SK-N-SH (cell line): ENCODE measurements around the gene VSIG2. TPM values are rescaled to one million over a fixed set of nuclear protein-coding genes. Genes with fewer than 3 reads are reported as not detected.

Source experiments
- CTCF ChIA-PET: fragments of 300-600, 350-600 bp; formaldehyde crosslinking; extraction: SDS; loops from one replicate; lab custom pipeline; 2021; lab: Yijun Ruan, JAX
- POLR2A ChIA-PET: fragments of 350-600 bp; sonication (Branson Sonifier 250); formaldehyde crosslinking; extraction: SDS; loops from one replicate; lab custom pipeline; 2020; ENCODE audit warnings: antibody characterized with exemption, inconsistent platforms; lab: Yijun Ruan, JAX
- DNase-seq: peaks from one replicate; pipeline ENCODE4 v3.0.0; 2012
- H2AFZ ChIP-seq: fragments of 200-600 bp; sonication (generic); 2 replicates; pipeline ENCODE4 v1.8.1; 2016; ENCODE audit warnings: antibody characterized with exemption, mild to moderate bottlenecking, low read depth
- H3F3A ChIP-seq: fragments of 200-600 bp; sonication (generic); replicated peaks from 2 replicates; pipeline ENCODE3; 2016; ENCODE audit warnings: antibody characterized with exemption, mild to moderate bottlenecking; ENCODE audit not compliant: insufficient read depth
- H3K27ac ChIP-seq, 2 experiments: fragments of 200-500 bp in 1 of 2; fragments of 200-600 bp in 1 of 2; sonication (Bioruptor generic) in 1 of 2; sonication (generic), shearing (Covaris generic) in 1 of 2; 2 replicates each; pipeline versions ENCODE4 v1.5.1 to v1.6.1; 2014 to 2016; ENCODE audit warnings: low read depth in 2 of 2, inconsistent platforms in 1 of 2, low read length in 1 of 2, mild to moderate bottlenecking in 1 of 2, mixed read lengths in 1 of 2
- H3K27me3 ChIP-seq: fragments of 200-600 bp; sonication (generic), shearing (Covaris generic); 2 replicates; pipeline ENCODE4 v1.6.1; 2016; ENCODE audit warnings: mixed run types; ENCODE audit not compliant: insufficient read depth
- H3K36me3 ChIP-seq, 2 experiments: fragments of 200-500 bp in 1 of 2; fragments of 200-600 bp in 1 of 2; sonication (Bioruptor generic) in 1 of 2; sonication (generic) in 1 of 2; replicated peaks in 1 of 2; 2 replicates each; pipeline versions ENCODE3 to v1.5.1; 2014 to 2016; ENCODE audit warnings: low read length in 1 of 2, mild to moderate bottlenecking in 1 of 2; ENCODE audit not compliant: insufficient read depth in 2 of 2, control insufficient read depth in 1 of 2
- H3K4me1 ChIP-seq, 2 experiments: fragments of 200-500 bp in 1 of 2; fragments of 200-600 bp in 1 of 2; sonication (Bioruptor generic) in 1 of 2; sonication (generic), shearing (Covaris generic) in 1 of 2; 2 replicates each; pipeline versions ENCODE4 v1.5.1 to v1.6.1; 2014 to 2016; ENCODE audit warnings: low read depth in 1 of 2, low read length in 1 of 2, mixed run types in 1 of 2; ENCODE audit not compliant: insufficient read depth in 2 of 2, control insufficient read depth in 1 of 2
- H3K4me2 ChIP-seq: fragments of 200-600 bp; sonication (generic), shearing (Covaris generic); 2 replicates; pipeline ENCODE4 v1.6.1; 2017; ENCODE audit warnings: mixed run types
- H3K4me3 ChIP-seq, 2 experiments: fragments of 200-500 bp in 1 of 2; fragments of 200-600 bp in 1 of 2; sonication (Bioruptor generic) in 1 of 2; sonication (generic), shearing (Covaris generic) in 1 of 2; 2 replicates each; pipeline versions ENCODE4 v1.5.1 to v1.8.1; 2014 to 2016; ENCODE audit warnings: low read depth in 2 of 2, inconsistent platforms in 1 of 2, low read length in 1 of 2, mild to moderate bottlenecking in 1 of 2, mixed read lengths in 1 of 2, moderate library complexity in 1 of 2
- H3K79me2 ChIP-seq: fragments of 200-600 bp; sonication (generic); 2 replicates; pipeline ENCODE4 v1.8.1; 2017; ENCODE audit warnings: mild to moderate bottlenecking; ENCODE audit not compliant: insufficient read depth
- H3K9ac ChIP-seq: fragments of 200-600 bp; sonication (generic); 2 replicates; pipeline ENCODE4 v1.6.1; 2017; ENCODE audit warnings: mixed run types
- H3K9me2 ChIP-seq: fragments of 200-600 bp; sonication (generic); 2 replicates; pipeline ENCODE4 v1.6.1; 2017; ENCODE audit warnings: mixed run types
- H3K9me3 ChIP-seq: fragments of 200-600 bp; sonication (generic); 2 replicates; pipeline ENCODE4 v1.6.1; 2017; ENCODE audit warnings: mixed run types, mild to moderate bottlenecking, moderate library complexity
- H4K20me1 ChIP-seq: fragments of 200-600 bp; sonication (generic); 2 replicates; pipeline ENCODE4 v1.6.1; 2017; ENCODE audit warnings: mild to moderate bottlenecking, mixed run types; ENCODE audit not compliant: insufficient read depth
- ELF1 ChIP-seq: IDR thresholded peaks from 2 replicates; pipeline ENCODE4 v1.4.0; 2012
- EP300 ChIP-seq, 2 experiments: IDR thresholded peaks; 2 replicates each; pipeline versions ENCODE4 v1.4.0 to v1.6.1; 2012; ENCODE audit warnings: borderline replicate concordance in 1 of 2, low read depth in 1 of 2, low read length in 1 of 2
- FOXM1 ChIP-seq: IDR thresholded peaks from 2 replicates; pipeline ENCODE4 v1.4.0; 2012; ENCODE audit warnings: low read depth, mild to moderate bottlenecking
- GABPA ChIP-seq: IDR thresholded peaks from 2 replicates; pipeline ENCODE4 v1.4.0; 2012; ENCODE audit warnings: low read depth, mild to moderate bottlenecking
- JUND ChIP-seq: IDR thresholded peaks from 2 replicates; pipeline ENCODE4 v1.4.0; 2012
- MXI1 ChIP-seq: IDR thresholded peaks from 2 replicates; pipeline ENCODE4 v1.6.1; 2012; ENCODE audit warnings: mild to moderate bottlenecking, low read depth, low read length, improper control_type of control experiment
- NRF1 ChIP-seq: IDR thresholded peaks from 2 replicates; pipeline ENCODE4 v1.6.1; 2012; ENCODE audit warnings: low read depth, mild to moderate bottlenecking, low read length
- PBX3 ChIP-seq: IDR thresholded peaks from 2 replicates; pipeline ENCODE4; 2012
- POLR2AphosphoS5 ChIP-seq: IDR thresholded peaks from 2 replicates; pipeline ENCODE4 v1.6.1; 2012; ENCODE audit warnings: low read depth, low read length
- RAD21 ChIP-seq: IDR thresholded peaks from 2 replicates; pipeline ENCODE4 v1.6.1; 2012; ENCODE audit warnings: mild to moderate bottlenecking, low read length
- RCOR1 ChIP-seq: fragments of 150-350 bp; IDR thresholded peaks from 2 replicates; pipeline ENCODE4 v1.6.1; 2017; ENCODE audit warnings: antibody characterized with exemption, low read length
- RXRA ChIP-seq: IDR thresholded peaks from 2 replicates; pipeline ENCODE4 v1.4.0; 2012; ENCODE audit warnings: low read depth, mild to moderate bottlenecking, borderline replicate concordance
- SMC3 ChIP-seq: IDR thresholded peaks from 2 replicates; pipeline ENCODE4 v1.6.1; 2012; ENCODE audit warnings: low read depth, low read length, improper control_type of control experiment
- TAF1 ChIP-seq: IDR thresholded peaks from 2 replicates; pipeline ENCODE4 v1.6.1; 2012; ENCODE audit warnings: low read depth, mild to moderate bottlenecking, low read length, moderate library complexity, borderline replicate concordance
- TCF12 ChIP-seq: IDR thresholded peaks from 2 replicates; pipeline ENCODE4 v1.4.0; 2012
- USF1 ChIP-seq: IDR thresholded peaks from 2 replicates; pipeline ENCODE4 v1.4.0; 2012; ENCODE audit warnings: low read depth, borderline replicate concordance
- YY1 ChIP-seq: IDR thresholded peaks from 2 replicates; pipeline ENCODE4 v1.4.0; 2012; ENCODE audit warnings: low read depth, mild to moderate bottlenecking
- ZBTB33 ChIP-seq: IDR thresholded peaks from 2 replicates; pipeline ENCODE4 v1.4.0; 2012; ENCODE audit warnings: low read depth, borderline replicate concordance
- WGBS: methylation state at CpG from one replicate; pipeline ENCODE4 v1.1.6; 2017; ENCODE audit warnings: low lambda C conversion rate; 5-methylcytosine and 5-hydroxymethylcytosine counted together
- polyA plus RNA-seq, 3 experiments: library from polyadenylated mRNA; depleted of rRNA; stranded (reverse); fragments of >200 nt; gene quantifications; 2 replicates each; pipeline ENCODE4 v1.2.3, GENCODE V29; 2012

The VSIG2 gene
- polyA plus RNA-seq, 1 of the 3 experiments (the other 2 are of a cell fraction): not detected

- H3K9ac ChIP-seq: peak overlapping the region; percentile 97
- CTCF ChIA-PET: interaction anchor here (0.6 to 7.1 kb wide), 19 partner anchors 8 to 399 kb away, joined by 3 to 41 read pairs (median 4); partner anchors contain the start of gene ESAM
- POLR2A ChIA-PET: interaction anchor here (0.7 to 2.2 kb wide), 5 partner anchors 12 to 153 kb away, joined by 4 to 7 read pairs (median 4); partner anchors contain the start of gene CCDC15
- peaks cover 4% of the 10 kb centered on the region for H3F3A ChIP-seq
- no peaks in the 10 kb centered on the region for H3K36me3 ChIP-seq
- no peaks in the 10 kb centered on the region for H3K9me3 ChIP-seq
- peak overlapping the region; percentile 80 for H3K4me2 ChIP-seq
- H3K27ac ChIP-seq: peak overlapping the region; percentile 95 to 97
- H3K4me3 ChIP-seq: peak overlapping the region; percentile 68 to 70
- peaks cover 42% of the 10 kb centered on the region for H3K79me2 ChIP-seq
- 9% methylated on average over 8 of the region's 8 CpGs for WGBS
- peak; percentile 8 for DNase-seq
- peak overlapping the region; percentile 90 for H2AFZ ChIP-seq
- TF ChIP-seq NRF1 (no peak), PBX3 (peak; percentile 50), JUND (0 out of 2 replicates have a peak, but pooled peaks have one; percentile 12), RXRA (no peak)
- H3K27me3 ChIP-seq: no peaks in the 10 kb centered on the region
- H3K4me1 ChIP-seq: peaks cover 8 to 10% of the 10 kb centered on the region in 2 experiments; a peak in 3 of 4 replicates
- no peaks in the 10 kb centered on the region for H3K9me2 ChIP-seq
- H4K20me1 ChIP-seq: peaks cover 26% of the 10 kb centered on the region
These were observed 49.0 kb upstream of the VSIG2 start for GRCh38 chr11:124801014-124801413.

GRCh38 chr11:124800226-124800929 is 48.3 kb upstream of the VSIG2 start, which contains the start of gene MSANTD2:
Gene MSANTD2 (minus strand): TSS chr11:124800406. CDS start chr11:124800380, 26 bp downstream.
- Histone ChIP-seq H2AFZ (peak within 1 kb of the TSS; percentile 90), H4K20me1 (peaks cover 30% of the 10 kb centered on the region), H3K4me1 (peaks cover 8 to 10% of the 10 kb centered on the region in 2 experiments; a peak in 3 of 4 replicates), H3K9ac (peak within 1 kb of the TSS; percentile 97), H3K79me2 (peaks cover 48% of the 10 kb centered on the region), H3K4me3 (peak within 1 kb of the TSS; percentile 68 to 70), H3K36me3 (no peaks in the 10 kb centered on the region), H3K27ac (peak within 1 kb of the TSS; percentile 95 to 97), H3K9me3 (no peaks in the 10 kb centered on the region), H3K27me3 (no peaks in the 10 kb centered on the region), H3F3A (peaks cover 4% of the 10 kb centered on the region), H3K4me2 (peak within 1 kb of the TSS; percentile 80), H3K9me2 (no peaks in the 10 kb centered on the region)
- CTCF ChIA-PET: interaction anchor here (0.6 to 7.1 kb wide), 21 partner anchors 10 to 398 kb away, joined by 3 to 41 read pairs (median 4); partner anchors contain the start of gene ESAM
- POLR2A ChIA-PET: interaction anchor here (0.6 to 2.2 kb wide), 9 partner anchors 11 to 792 kb away, joined by 3 to 7 read pairs (median 4); partner anchors contain the start of genes CCDC15 and STT3A
- WGBS: under 1% methylated on average over 17 of the region's 62 CpGs
- peak; percentile 93 for DNase-seq
- peak; percentile 95 for TF ChIP-seq POLR2AphosphoS5
- peak; percentile 62; the same call in 1 of the 2 replicates for TF ChIP-seq ELF1
- 0 out of 4 replicates have a peak, but pooled peaks of 1 of the 2 experiments have one; percentile 8 for TF ChIP-seq EP300 (IDR thresholded peaks at IDR 0.05; ENCODE audit: borderline replicate concordance in 1 of 2, low read depth in 1 of 2, low read length in 1 of 2)
- TF ChIP-seq RXRA: no peak
- peak; percentile 90; the same call in 1 of the 2 replicates for TF ChIP-seq TAF1
- TF ChIP-seq JUND: no peak
- TF ChIP-seq YY1: peak; percentile 91
- TF ChIP-seq RCOR1: no peak
- TF ChIP-seq MXI1: peak; percentile 8; the same call in 1 of the 2 replicates
- peak; percentile 8; the same call in 1 of the 2 replicates for TF ChIP-seq SMC3
- TF ChIP-seq GABPA: peak; percentile 85
- TF ChIP-seq ZBTB33: 0 out of 2 replicates have a peak, but pooled peaks have one; percentile 15
- no peak for TF ChIP-seq NRF1
- TF ChIP-seq USF1: peak; percentile 27; the same call in 1 of the 2 replicates
- TF ChIP-seq TCF12: no peak
- TF ChIP-seq FOXM1: 0 out of 2 replicates have a peak, but pooled peaks have one; percentile 15
- TF ChIP-seq RAD21: 0 out of 2 replicates have a peak, but pooled peaks have one; percentile 2
